OCI-M1 (cell line): ENCODE measurements around the gene OXSM.

Experiments used
- DNase-seq: peaks from one replicate; lab custom pipeline; 2025; lab: John Stamatoyannopoulos, UW

Gene OXSM

DNA sequence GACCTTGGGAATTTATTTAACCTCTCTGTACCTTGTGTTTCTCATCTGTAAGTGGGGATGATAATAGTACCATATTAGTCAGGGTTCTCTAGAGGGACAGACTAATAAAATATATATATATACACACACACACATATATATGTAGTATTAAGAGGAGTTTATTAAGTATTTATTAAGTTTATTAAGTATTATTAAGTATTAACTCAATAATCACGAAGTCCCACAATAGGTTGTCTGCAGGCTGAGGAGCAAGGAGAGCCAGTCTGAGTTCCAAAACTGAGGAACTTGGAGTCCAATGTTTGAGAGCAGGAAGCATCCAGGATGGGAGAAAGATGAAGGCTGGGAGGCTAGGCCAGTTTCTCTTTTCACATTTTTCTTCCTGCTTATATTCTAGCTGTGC is 14.8 kb downstream of the OXSM start:
- no peak for DNase-seq

DNA sequence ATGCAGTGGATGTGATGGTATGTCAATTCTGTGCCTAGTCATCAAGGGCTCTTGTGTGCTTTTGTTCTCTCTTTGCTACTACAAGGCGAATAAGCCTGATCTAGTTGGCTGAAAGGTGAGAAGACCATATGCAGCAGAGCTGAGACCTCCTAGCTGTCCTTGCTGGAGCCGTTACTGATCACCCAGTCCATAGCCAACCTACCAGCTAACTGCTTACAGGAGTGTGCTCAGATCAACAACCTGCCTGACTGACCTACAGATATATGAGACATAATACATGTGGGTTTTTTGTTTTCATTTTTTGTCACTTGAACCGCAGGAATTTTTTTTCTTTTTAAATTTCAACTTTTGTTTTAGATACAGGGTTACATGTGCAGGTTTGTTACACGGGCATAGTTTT is 22.8 kb downstream of the OXSM start:
- no peak for DNase-seq

DNA sequence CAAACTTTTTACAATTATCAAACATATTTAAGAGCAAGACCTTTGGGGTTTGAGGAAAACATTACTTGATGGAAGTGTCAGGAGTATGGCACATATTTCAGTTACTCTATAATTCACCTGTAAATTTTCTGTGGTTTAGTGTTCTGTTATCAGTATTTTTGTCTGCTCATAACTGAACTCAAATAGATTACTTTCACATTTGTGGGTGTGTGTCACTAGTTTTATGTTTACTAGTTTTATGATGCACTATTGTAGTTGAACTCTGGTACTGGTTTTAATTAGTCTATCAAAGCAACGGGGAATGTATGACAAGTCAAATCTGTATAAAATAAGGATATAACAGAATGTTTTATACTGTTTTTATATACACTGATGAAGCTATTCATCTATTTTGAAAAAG is 27.2 kb downstream of the OXSM start:
- DNase-seq = no peak

DNA sequence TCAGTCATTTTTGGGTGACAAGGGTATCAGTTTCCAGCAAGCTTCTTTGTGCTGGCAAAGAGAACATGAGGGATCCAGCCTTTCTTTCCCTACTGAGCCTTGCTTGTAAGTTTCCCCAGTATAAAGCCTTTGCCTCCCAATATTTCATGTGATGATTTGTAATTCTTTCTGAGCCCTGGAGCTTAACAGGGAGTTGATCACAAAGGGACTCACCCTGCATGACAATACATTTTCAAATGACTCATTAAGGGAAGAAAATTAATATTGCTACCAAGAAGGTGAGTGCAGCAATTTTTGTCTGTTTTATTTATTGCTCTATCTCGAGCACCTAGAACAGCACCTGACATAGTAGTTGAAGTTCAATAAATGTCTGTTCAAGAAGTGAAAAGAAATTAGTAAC is 27.7 kb downstream of the OXSM start:
- no peak for DNase-seq

DNA sequence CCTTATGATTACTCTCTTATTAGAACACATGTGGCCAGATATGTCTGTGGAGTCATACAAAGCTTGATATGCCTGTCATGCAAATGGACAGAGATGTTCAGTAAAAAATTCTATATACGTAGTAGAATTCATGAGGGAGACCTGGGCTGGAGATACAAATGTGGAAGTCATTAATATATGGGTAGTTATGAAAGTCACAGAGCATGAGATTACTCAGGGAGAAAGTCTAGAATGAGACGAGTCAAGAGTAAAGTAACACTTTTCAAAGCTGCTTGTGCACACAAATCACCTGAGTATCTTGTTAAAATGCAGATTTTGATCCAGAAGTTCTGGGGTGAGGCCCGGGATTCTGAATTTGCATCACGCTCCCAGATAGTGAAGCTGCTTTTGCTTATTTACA is 28.4 kb downstream of the OXSM start:
- no peak for DNase-seq

DNA sequence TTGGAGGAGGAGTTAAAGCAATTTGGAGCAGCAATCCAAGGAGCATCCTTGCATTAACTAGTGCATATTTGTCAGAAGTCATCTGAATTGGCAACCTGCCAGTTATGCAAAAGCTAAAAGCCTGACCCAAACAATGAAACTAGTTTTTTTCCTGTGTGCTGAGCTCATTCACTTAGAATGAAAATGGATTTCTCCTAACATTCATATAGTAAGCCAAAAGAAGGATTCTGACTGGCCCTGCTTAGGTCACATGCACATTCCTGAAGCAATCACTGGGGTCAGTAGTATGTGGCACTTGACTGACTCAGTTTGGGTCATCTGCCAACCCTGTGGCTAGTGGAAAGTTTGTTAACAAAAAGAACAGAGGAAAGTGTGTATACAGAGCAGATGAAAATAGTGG is 30.5 kb downstream of the OXSM start:
- peak; percentile 42 for DNase-seq

DNA sequence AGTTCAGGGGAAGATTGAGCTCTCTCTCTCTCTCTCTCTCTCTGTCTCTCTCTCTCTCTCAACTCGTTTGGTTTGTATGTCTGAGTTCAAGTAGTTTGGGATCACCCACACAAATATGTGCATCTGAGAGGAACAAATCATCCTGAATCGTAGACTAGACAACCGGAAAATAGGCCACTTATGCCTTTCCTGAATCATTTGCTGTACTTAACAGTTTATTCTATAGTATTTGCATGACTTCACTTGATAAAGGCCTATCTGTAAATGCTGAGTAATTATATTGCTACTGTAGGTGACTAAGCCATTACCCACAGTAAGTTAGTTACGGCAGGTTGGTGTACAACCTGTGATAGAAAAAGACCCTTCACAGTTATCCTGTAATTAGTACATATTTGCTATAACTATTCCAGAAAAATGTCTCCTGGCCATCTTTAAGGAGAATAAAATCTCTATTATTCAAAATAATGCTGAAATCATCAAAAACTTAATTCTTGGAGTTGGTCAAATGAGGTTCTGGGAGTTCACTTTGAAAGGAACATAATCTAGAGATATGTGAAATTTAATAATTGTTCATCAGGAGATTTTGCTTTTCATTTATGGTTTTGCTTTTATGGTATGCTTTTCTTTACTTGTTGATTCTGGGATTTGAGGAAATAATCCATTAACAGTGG is 31.1 kb downstream of the OXSM start:
- DNase-seq = no peak

DNA sequence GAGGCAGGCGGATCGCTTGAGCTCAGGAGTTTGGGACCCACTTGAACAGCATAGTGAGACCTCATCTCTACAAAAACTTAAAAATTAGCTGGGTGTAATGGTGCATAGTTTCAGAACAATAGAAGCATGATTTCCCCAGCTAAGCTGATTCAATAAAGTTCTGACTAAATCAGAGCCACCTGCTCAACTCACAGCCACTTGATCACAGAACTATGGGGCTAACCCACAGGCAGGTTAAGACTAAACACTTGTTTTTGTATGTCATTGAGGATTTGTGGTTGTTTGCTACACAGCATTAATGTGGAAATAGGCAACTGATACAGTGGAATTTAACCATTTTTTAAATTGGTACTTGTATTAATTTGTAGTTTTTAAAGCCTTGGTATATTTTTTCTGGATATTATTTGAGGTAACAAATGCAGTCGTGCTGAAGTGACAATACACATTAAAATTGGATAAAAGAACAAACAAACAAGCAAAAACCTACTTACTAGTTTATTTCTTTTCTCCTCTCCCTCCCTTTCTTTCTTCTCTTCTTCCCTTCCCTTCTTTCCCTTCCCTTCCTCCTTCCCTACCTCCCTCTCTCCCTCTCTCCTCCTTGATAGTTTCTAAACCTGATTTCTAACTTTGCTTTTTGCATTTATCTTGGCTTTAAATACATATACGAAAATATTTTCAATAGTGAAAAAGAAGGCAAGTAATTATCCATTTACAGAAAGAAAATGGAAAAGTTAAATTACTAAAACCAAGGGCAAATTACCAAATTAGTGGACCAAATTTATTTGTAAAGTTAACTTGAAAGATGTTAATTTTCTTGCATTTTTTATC is 32.1 kb downstream of the OXSM start:
- DNase-seq = no peak

DNA sequence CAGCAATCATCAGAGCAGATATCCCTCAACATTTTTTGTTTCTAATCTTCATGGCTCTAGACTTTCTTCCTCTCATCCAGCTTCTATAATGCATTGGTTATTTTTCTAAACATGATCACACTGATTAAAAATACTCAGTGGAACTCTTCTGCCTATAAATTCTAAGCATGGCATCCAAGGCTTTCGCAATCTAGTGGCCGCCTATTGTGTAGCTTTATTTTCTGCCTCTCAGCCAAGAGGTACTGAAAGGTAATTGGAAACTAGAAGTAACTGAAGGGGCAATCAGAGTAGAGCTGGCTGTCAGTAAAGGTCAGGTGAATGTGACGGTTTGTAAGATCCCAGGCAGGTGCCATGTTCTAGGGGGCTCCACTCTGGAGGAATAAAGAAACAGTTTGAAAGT is 33.4 kb downstream of the OXSM start:
- no peak for DNase-seq

DNA sequence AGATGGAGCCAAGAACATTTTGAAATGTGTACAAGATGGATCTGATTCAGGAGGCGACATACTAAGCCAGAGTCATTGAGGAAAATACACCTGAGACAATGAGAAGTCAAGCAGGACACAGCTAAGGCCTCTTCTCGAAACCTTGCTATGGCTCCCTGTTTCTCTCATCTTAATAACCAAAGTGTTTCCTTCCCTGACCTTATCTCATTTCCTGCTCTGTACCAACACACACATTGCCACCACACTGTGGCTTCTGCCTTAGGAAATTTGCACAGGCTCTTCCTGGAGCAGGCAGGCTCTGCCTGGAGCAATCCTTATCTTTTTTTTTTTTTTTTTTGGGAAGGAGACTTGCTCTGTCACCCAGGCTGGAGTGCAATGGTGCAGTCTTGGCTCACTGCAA is 36.6 kb downstream of the OXSM start:
- no peak for DNase-seq

DNA sequence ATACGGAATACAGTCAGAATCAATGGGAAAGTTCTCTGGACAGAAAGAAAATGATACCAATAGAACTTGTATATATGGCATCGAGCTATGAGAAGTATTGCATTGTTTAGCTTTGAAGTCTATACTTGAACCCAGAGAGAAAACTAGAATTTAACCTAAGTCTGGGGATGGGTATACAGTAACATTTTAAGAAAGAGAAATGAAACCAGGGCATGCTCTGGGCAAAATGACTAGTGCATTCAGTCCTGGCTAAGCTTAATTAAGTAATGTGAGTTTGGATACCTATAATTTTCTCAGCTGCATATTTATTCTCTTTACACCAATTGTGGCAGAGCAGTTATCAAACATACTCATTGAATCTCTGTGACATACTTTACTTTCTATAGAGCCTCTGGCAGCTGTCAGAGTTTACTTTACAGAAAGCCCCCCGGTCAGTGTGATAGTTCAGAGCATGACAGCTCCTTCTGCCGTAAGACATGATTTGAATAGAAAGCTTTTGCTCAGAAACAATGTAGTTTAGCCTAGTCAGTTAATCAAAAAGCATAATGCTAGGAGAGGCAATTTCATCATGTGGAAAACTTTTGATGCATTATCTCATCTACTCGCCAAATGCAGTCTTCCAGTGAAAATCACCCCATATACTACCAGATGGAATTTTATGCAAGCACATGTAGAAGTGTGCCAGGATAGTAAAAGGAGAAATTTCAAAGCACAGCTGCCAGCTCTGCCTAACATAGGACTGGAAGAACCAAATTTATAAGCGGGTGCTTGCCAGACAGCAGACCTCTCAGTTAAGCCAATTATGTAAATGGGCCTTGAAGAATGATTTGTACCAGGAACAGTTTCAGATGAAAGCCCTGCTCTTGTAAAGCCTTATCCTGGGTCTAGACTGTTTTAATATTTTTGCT is 40.7 kb downstream of the OXSM start:
- no peak for DNase-seq

DNA sequence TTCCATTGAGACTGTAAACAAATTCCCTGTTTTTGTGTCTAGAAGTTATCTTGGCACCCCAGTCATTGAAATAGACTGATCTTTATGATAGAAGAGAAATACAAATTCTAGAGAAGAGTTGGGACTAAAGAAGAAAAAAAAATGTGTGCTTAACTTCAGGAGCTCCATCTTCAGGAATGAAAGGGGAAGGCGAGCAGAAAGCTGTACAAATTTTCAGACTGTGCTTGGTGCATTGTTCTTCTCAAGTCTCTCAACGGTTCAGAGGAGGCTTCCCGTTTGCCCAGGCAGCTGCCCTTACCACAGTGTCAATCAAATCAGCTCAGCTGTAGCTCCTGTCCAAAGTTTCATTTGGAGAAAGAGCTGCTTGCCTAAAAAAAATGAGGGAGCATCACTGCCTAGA is 41.7 kb downstream of the OXSM start:
- peak; percentile 70 for DNase-seq

DNA sequence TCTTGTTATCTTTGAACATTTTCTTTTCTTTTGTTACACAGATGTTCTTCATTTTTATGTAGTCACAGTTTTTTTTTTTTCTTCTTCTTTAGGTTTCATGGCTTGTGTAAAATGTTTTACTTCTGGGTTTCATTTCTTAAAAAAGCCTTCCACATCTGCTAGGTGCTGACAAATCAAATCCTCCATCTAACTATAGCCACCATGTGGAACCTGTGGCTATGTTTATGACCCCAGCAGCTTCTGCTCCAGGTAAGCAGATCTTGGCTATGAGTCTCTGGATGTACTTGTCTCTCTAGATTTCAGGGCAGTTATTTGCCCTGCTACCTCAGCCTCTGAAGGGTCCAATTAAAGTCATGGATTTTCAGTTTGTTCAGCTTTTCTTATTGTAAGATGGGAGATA is 44.5 kb downstream of the OXSM start:
- DNase-seq = no peak

DNA sequence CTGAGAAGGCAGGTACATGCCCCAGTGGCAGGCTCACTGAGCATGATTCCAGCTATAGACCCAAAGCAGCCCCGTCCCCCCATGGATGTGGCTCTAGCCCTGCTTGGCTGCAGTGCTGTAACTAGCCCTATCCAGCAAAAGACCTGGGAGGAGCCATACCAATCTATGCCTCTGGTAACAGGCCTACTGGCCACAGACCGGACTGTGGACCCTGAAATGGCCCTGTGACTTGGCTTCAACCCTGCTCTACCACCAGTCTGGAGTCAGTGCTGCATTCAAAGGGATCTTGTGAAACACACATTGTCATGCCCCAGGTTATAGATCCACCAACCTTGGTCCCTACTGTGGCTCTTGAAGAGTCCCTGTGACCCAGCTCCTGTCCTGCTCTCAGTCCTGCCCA is 46.7 kb downstream of the OXSM start:
- DNase-seq = no peak

DNA sequence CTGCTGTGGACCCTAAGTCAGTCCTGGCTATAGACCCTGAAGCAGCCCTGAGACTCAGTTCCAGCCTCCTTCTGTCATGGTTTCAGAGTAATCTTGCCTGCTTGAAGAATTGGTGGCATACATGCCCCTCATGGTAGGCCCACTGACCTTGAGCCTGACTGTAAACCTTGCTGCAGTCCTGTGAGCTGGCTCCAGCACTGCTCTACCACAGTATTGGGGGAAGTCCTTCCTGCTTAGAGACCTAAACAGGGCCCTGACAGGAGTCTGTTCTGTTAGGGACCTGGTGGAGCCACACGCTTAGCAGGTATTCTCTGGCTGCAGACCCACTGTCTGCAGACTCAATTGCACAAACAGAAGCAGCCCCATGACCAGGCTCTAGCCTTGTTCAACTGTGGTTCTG is 47.1 kb downstream of the OXSM start:
- no peak for DNase-seq

DNA sequence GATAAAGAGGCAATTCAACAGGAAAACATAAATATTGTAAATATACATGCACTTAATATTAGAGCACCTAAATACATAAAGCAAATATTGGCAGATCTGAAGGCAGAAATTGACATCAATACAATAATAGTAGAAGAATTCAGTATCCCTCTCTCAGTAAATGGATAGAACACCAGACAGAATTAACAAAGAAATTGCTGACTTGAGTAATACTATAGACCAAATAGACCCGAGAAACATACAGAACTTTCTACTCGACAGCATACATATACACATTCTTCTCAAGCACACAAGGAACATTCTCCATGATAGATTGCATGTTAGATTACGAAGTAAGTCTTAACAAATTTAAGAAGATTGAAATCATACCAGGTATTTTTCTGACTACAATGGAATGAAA is 50.2 kb downstream of the OXSM start:
- DNase-seq = no peak

DNA sequence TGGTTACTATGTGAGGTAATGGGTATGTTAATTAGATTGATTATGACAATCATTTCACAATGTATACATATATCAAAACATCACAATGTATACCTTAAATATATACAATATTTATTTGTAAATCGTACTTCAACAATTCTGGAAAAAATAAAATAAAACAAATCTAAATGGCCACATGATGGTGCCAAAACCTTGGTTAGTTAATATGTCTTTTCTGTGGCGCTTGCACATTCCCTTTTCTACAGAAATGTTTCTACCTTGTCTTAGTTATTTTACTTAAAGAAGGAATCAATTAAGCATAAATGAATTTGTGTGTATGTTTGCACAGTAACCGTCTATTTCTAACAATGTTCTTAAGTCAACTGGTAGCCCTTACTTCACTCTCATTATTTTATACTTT is 53.4 kb downstream of the OXSM start:
- DNase-seq = peak; percentile 42
